GM13977 (cell line): ENCODE results near the gene ATXN2L.
A peak's percentile ranks its signal among the peaks of the same experiment; 100 is the strongest.
"Not testable (repeated sequence)": the region's sequence is repeated elsewhere in the genome, so short reads cannot be mapped to it uniquely, and the experiment has no call there.

Experiments
- DNase-seq: peaks from one replicate; pipeline ENCODE4 v3.0.0; 2012; ENCODE audit warnings: low spot score
- CTCF ChIP-seq: IDR thresholded peaks from 2 replicates; pipeline ENCODE4 v1.5.1; 2012; ENCODE audit warnings: mild to moderate bottlenecking, control low read depth; ENCODE audit not compliant: insufficient read depth; ENCODE audit errors: extremely low read depth, missing control alignments
- in situ Hi-C: fragments of 300-500 bp; cut with MboI; formaldehyde crosslinking; loops from one replicate; pipeline ENCODE4 v1.12.0; 2022; ENCODE audit warnings: low sequenced_read_pairs, low pct_unique_long_range_greater_than_20kb, mixed read lengths, inconsistent platforms; ENCODE audit not compliant: unreplicated experiment

Gene ATXN2L

DNA sequence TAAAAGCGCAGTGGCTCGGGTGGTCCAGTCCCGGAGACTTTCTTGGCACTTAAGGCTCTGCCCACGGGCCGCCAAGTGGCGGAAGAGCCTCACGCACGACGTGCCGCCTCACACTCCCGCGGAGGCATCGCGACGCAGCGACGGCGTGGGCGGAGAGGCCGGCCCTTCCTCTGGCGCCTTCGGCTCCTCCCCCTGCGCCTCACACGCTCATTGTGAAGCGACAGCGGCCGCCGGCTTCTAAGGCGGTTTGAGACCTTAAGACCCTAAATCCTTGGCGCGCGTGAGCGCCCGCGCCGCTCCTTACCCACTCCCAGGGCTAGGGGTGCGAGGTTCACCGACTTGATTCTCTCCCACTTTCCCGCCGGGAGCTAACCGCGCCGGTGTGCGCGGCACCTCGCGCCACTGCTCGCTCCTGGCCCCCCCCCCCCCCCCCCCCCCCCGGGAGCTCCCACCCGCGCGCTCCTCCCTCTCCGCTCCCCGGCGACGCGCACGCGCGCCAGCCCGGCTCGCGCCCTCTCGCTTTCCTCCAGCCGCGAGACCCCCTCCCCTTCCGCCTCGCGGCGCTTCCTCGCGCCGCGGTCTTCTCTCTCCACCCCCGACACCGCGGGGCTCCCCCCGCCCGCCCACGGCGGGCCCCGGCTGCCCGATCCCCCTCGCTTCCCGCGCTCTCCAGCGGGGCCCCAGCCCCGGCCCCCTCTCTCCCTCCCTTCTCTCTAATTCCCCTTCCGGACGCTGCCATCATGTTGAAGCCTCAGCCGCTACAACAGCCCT is at the start of gene ATXN2L:
TSS of gene ATXN2L (plus strand) at position 480 of the 771 bp plus-strand sequence. CDS start at position 741, 261 bp downstream.
- in situ Hi-C loops, result no loop called here
- DNase-seq, result peak; percentile 95
- TF ChIP-seq CTCF, result no peak

DNA sequence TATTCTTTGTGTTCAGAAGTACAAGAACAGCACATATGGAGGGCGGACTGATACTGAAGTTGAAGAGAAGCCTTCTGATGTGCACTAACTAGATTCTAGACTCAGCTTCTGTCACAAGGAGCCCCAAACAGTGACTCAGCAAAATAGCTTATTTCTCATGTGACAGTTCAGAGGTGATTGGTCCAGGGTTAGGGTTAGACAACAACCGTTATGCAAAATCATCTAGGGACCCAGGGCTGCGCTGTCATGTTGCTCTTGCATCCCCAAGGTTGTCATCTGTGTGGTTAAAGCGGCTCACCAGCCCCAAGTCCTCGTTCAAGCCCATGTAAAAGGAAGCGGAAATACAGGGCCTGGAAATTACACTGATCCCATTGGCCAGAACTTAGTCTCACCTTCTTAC is 41.1 kb upstream of the ATXN2L start:
- in situ Hi-C loops, DNase-seq: not testable (repeated sequence)

GRCh38 chr16:28782357-28782756 is 40.4 kb upstream of the ATXN2L start:
- DNase-seq, in situ Hi-C loops: not testable (repeated sequence)

DNA sequence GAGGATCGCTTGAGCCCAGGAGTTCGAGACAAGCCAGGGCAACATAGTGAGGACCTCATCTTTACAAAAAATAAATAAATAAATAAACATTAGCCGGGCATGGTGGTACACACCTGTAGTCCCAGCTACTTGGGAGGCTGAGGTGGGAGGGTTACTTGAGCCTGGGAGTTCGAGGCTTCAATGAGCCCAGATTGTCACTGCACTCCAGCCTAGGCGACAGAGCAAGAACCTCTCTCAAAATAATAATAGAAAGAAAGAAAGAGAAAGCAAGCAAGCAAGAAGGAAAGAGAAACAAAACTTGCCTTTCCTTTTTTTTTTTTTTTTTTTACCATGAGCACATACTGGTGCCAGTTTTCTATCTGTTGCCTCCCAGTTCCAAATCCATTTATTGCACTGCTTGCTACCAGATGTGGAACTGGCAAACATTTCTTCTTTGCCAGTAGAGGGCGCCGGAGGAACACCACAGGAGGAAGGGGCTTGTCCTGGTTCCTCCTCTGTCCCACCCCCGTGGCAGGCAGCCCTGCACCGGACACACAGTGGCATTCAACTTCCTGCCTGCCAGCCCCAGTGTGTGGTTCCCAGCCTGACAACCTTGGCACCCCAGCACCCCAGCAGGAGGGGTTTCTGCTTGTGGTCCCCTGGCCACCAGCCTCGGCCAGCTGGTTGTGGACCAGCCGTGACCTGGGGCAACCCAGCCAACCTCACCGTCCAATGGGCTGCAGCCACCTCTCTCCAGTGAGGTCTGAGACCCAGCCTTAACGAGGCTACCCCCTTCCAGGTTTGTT is 20.4 kb upstream of the ATXN2L start:
- DNase-seq, in situ Hi-C loops: not testable (repeated sequence)
- peak; percentile 66 for TF ChIP-seq CTCF

DNA sequence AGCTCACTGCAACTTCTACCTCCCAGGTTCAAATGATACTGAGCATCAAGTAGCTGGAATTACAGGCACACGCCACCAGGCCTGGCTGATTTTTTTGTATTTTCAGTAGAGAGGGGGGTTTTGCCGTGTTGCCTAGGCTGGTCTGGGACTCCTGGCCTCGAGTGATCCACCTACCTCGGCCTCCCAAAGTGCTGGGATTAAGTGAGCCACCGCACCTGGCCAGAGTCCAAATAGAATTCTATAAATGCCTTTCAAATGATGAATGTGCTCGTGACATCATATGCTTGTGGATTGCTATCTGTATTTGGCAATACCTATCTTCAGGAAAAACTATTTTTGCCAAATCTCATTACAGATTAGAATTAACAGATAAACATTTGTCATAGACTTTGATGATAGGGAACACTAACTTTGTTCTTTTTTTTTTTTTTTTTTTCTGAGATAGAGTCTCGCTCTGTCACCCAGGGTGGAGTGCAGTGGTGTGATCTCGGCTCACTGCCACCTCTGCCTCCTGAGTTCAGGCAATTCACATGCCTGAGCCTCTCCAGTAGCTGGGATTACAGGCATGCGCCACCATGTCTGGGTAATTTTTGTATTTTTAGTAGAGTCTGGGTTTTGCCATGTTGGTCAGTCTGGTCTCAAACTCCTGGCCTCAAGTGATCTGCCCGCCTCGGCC is 15.2 kb upstream of the ATXN2L start:
- DNase-seq, in situ Hi-C loops: not testable (repeated sequence)

GRCh38 chr16:28820016-28820415 is 2.8 kb upstream of the ATXN2L start:
- DNase-seq, result no peak
- in situ Hi-C loops, result no loop called here
- no peak for TF ChIP-seq CTCF

DNA sequence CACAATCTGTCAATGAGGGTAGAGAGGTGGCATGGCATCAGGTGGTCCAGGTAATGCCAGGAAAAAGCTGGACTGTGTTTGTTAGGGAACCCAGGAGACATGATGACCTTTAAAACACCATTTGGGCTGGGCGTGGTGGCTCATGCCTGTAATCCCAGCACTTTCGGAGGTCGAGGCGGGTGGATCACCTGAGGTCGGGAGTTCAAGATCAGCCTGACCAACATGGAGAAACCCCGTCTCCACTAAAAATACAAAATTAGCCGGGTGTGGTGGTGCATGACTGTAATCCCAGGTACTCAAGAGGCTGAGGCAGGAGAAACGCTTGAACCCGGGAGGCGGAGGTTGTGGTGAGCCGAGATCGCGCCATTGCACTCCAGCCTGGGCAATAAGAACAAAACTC is 2.3 kb upstream of the ATXN2L start:
- DNase-seq, in situ Hi-C loops: not testable (repeated sequence)

DNA sequence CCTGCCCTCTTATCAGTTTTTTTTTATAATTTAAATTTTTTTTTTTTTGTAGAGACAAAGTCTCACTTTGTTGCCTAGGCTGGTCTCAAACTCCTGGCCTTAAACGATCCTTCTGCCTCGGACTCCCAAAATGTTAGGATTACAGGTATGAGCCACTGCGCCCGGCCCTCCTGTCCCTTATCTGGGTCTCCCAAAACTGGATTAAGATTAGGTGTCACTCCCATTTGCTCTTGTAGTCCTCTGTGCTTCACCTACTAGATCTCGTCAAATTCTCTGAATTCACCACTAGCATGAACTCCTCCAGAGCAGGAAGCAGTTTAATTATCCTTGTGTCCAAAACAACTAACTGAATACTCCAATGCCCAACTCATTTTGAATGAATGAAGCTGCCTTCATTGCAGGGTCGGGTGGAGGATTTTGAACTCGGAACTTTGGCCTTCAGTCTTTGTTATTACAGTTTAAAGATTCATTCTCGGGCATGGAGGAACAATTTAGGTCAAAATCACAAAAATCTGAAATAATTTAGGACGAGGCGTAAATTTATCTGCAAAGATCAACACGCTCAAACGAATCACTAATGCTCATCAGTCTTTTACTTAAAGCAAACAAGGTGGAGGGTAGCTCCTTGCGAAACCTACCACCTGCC is 802 bp upstream of the ATXN2L start:
- in situ Hi-C loops, result no loop called here
- TF ChIP-seq CTCF, result no peak
- DNase-seq, result no peak
